Activated naive CD4-positive, alpha-beta T cell (primary cell): Measurements from ENCODE around the gene MT1A.
A peak's percentile ranks its signal among the peaks of the same experiment; 100 is the strongest.

ENCODE experiments used
- DNase-seq, 4 experiments: peaks; one replicate each; lab custom pipeline; 2025; lab: John Stamatoyannopoulos, UW

The MT1A gene

GRCh38 chr16:56679078-56679730 lies 40.7 kb downstream of the MT1A start:
- no peak for DNase-seq

- DNase-seq, result no peak
Measured at GRCh38 chr16:56679818-56680217, 41.4 kb downstream of the MT1A start.

- peak; percentile 60 to 81 (median 64) for DNase-seq
Measured at GRCh38 chr16:56681939-56682702, 43.7 kb downstream of the MT1A start, which contains the start of gene MT1X. Gene MT1X (plus strand): TSS chr16:56682470. CDS start chr16:56682541, 71 bp downstream.

- DNase-seq, result no peak
Measured at GRCh38 chr16:56682703-56683397, 44.4 kb downstream of the MT1A start.

- DNase-seq, result no peak
Measured at GRCh38 chr16:56683424-56684172, 45.1 kb downstream of the MT1A start.

GRCh38 chr16:56684256-56684925 lies 45.9 kb downstream of the MT1A start:
- DNase-seq, result no peak

GRCh38 chr16:56684926-56685590 lies 46.6 kb downstream of the MT1A start:
- DNase-seq, result no peak

- DNase-seq, result no peak
Measured at GRCh38 chr16:56686758-56687157, 48.3 kb downstream of the MT1A start.

GRCh38 chr16:56688762-56689161 lies 50.3 kb downstream of the MT1A start:
- no peak for DNase-seq

GRCh38 chr16:56689171-56689570 lies 50.7 kb downstream of the MT1A start:
- DNase-seq, result no peak
